Amniotic stem cell (primary cell): Measurements from ENCODE around the gene ERC2.

Experiments
- DNase-seq: peaks from one replicate; lab custom pipeline; 2025; lab: John Stamatoyannopoulos, UW

ERC2 gene

GRCh38 chr3:56424885-56425284, 43.4 kb downstream of the ERC2 start:
- no peak for DNase-seq

- no peak for DNase-seq
Observed at GRCh38 chr3:56424336-56424735, 43.9 kb downstream of the ERC2 start.

- no peak for DNase-seq
Observed at GRCh38 chr3:56423661-56424099, 44.6 kb downstream of the ERC2 start.

- DNase-seq = no peak
Observed at GRCh38 chr3:56422316-56422715, 46.0 kb downstream of the ERC2 start.

- DNase-seq = no peak
Observed at GRCh38 chr3:56421205-56421604, 47.1 kb downstream of the ERC2 start.

GRCh38 chr3:56415652-56416051, 52.6 kb downstream of the ERC2 start:
- no peak for DNase-seq

- no peak for DNase-seq
Observed at GRCh38 chr3:56413911-56414310, 54.4 kb downstream of the ERC2 start.

GRCh38 chr3:56411166-56411565, 57.1 kb downstream of the ERC2 start:
- no peak for DNase-seq

GRCh38 chr3:56410576-56410975, 57.7 kb downstream of the ERC2 start:
- no peak for DNase-seq

GRCh38 chr3:56409790-56410189, 58.5 kb downstream of the ERC2 start:
- no peak for DNase-seq

- DNase-seq = no peak
Observed at GRCh38 chr3:56408761-56409196, 59.5 kb downstream of the ERC2 start.

GRCh38 chr3:56406826-56407515, 61.3 kb downstream of the ERC2 start:
- DNase-seq = no peak

GRCh38 chr3:56404884-56405283, 63.4 kb downstream of the ERC2 start:
- no peak for DNase-seq

GRCh38 chr3:56398659-56399058, 69.6 kb downstream of the ERC2 start:
- DNase-seq = no peak

GRCh38 chr3:56397798-56398197, 70.5 kb downstream of the ERC2 start:
- no peak for DNase-seq

- DNase-seq = no peak
Observed at GRCh38 chr3:56389183-56389830, 79.0 kb downstream of the ERC2 start.

GRCh38 chr3:56383092-56383491, 85.2 kb downstream of the ERC2 start:
- DNase-seq = no peak

- DNase-seq = no peak
Observed at GRCh38 chr3:56379723-56380287, 88.5 kb downstream of the ERC2 start.

GRCh38 chr3:56375654-56376053, 92.6 kb downstream of the ERC2 start:
- no peak for DNase-seq

GRCh38 chr3:56373386-56373785, 94.9 kb downstream of the ERC2 start:
- DNase-seq = no peak

GRCh38 chr3:56370991-56371775, 97.1 kb downstream of the ERC2 start:
- no peak for DNase-seq

GRCh38 chr3:56369914-56370313, 98.4 kb downstream of the ERC2 start:
- DNase-seq = no peak

GRCh38 chr3:56368846-56369245, 99.4 kb downstream of the ERC2 start:
- no peak for DNase-seq
